HG02943 (cell line): ENCODE results near the gene SUSD4.

Experiments used
- ATAC-seq: cut with Tn5 transposase; IDR thresholded peaks from one replicate; pipeline ENCODE4 v1.9.1; 2021; ENCODE audit warnings: mild to moderate bottlenecking, low read depth, moderate library complexity; ENCODE audit not compliant: unreplicated experiment

SUSD4 gene

GRCh38 chr1:223233410-223234169 is 130.4 kb downstream of the SUSD4 start:
- no peak for ATAC-seq

- ATAC-seq, result no peak
These were observed 131.0 kb downstream of the SUSD4 start for GRCh38 chr1:223233019-223233409.

- no peak for ATAC-seq
These were observed 132.4 kb downstream of the SUSD4 start for GRCh38 chr1:223231581-223231980.

GRCh38 chr1:223231011-223231572 is 132.9 kb downstream of the SUSD4 start:
- no peak for ATAC-seq

GRCh38 chr1:223230161-223230881 is 133.7 kb downstream of the SUSD4 start:
- ATAC-seq, result no peak

GRCh38 chr1:223229756-223230155 is 134.2 kb downstream of the SUSD4 start:
- ATAC-seq, result no peak

DNA sequence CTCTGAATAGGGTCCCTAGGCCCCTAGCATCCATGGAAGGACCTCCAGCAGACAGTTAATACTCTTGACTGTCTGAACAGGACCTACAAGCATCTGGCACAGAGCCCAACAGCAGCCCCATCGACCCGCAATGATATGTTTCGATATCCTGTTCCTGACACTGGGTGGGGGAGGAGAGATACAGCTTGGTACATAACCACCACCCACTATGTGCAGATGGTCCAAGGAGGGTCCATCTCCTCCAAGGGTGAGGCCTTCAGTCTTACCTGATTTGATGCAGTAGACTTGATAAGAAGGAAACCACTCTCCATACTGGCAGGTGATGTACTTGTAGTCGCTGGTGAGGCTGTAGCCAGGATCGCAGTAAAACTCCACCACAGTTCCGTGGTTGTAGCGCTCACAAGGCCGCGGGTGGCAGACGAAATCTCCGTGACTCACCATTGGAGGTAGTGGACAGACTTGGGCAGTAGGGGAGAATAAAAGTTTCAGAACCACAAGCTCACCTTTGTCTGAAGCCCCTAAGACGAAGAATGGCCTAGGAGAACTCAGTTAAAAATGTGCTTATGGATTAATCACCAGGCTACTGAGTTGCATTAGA is 134.9 kb downstream of the SUSD4 start:
- no peak for ATAC-seq

DNA sequence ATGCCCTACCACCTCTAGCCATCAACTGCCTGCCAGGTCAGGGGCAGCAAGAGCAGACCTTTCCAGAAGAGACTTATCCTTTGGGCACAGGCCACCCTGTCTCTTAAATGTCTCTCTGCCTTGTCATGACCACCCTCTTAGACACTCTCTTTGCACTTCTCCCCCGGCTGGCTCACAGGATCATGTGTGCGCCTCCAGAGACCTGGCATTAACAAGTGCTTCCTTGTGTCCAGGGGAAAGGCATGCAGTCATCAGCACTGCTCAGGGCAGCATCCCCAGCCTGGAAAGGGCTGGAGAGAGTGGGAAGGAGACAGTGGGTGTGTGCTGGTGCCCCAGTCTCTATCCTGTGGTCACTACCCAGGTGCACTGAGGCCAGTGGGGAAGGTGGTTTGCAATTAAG is 135.8 kb downstream of the SUSD4 start:
- ATAC-seq, result no peak

DNA sequence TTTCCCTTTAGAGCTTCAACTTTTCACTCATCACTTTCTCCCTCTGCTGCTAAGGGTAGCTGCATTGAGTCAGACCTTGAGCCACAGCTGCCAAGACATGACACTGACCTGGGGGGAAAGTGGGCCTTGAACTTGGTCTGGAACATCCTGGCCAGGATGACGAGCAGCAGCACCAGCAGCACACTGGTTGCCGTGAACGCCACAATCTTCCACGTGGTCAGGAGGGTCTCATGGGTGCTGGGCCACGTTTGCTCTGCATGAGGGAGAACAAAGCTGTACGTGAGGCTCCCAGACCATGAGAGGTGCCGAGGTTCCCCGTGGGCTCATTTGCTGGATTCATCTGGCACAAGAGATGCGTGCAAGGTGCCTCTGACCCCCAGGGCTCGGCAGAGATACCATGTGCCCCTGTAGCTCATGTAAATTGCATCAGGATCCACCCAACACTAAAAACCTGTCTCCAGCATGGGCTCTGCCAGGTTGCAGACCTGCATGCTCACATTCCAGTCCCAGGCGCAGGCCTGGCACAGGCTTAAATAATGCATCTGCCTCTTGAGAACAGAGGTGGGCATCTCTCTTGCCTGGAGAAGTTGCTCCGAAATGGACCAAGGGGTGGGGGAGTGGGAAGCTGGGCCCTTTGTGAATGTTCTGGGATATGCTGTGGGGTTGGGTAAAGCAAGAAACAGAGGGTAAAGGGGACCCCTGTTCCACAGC is 136.3 kb downstream of the SUSD4 start:
- no peak for ATAC-seq

- ATAC-seq, result no peak
These were observed 136.9 kb downstream of the SUSD4 start for GRCh38 chr1:223227031-223227430.

- ATAC-seq, result no peak
These were observed 137.7 kb downstream of the SUSD4 start for GRCh38 chr1:223226271-223226670.

GRCh38 chr1:223225481-223225880 is 138.5 kb downstream of the SUSD4 start:
- no peak for ATAC-seq

DNA sequence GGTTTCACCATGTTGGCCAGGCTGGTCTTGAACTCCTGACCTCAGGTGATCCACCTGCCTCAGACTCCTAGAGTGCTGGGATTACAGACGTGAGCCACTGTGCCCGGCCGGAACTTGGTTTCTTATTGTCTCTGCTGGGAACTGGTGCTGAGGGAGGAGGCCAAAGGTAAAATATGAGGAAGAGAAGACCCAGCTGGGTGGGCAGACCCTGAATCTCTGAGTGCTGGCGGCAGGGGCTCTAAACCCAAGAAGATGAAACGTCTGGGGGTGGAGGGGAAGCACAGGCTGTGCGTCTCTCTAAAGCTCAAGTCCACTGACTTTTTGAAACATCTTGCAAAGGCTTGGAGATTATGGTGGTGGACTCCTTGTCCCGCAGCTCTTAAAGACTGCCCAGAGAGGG is 138.9 kb downstream of the SUSD4 start:
- no peak for ATAC-seq

DNA sequence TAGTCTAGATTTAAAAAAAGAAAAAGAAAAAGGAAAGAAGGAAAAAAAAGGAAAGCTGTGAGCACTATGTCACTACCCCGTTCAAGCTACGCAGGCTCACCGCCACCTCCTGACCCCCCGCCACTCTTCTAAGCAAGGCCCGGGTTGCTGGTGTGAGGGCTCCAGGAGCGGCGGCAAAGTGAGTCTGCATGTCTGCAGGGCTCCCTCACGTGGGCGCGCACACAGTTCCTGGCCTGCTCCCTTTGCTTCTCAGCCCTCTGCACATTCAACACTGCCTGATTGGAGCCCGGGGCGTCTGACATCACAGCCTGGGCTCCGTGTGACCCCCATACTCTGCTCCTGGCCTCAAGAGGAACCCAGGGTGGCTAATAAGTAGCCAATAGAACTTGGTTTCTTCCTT is 139.5 kb downstream of the SUSD4 start:
- no peak for ATAC-seq

GRCh38 chr1:223223091-223223995 is 140.6 kb downstream of the SUSD4 start:
- ATAC-seq, result no peak

- no peak for ATAC-seq
These were observed 141.6 kb downstream of the SUSD4 start for GRCh38 chr1:223222377-223222776.

GRCh38 chr1:223221686-223222085 is 142.3 kb downstream of the SUSD4 start:
- no peak for ATAC-seq

- ATAC-seq, result no peak
These were observed 143.9 kb downstream of the SUSD4 start for GRCh38 chr1:223219846-223220610.

DNA sequence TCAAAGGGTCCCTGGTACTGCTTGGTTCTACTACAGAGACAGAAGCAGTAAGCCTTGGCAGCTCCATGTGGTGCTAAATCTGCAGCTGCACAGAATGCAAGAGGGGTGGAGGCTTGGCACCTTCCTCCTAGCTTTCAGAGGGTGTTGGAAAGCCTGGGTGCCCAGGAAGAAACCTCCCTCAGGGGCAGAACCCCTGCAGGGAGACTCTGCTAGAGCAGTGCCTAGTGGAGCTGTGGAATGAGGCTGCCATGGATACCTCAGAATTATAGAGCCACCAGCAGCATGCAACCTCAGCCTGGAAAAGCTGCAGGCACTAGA is 144.7 kb downstream of the SUSD4 start:
- no peak for ATAC-seq
